Measurements from ENCODE around the gene CAPN2. TPM values are rescaled to one million over a fixed set of nuclear protein-coding genes. Genes with fewer than 3 reads are reported as not detected.

Gene CAPN2
- total RNA-seq, 1 donor from 2014 or later = 271 TPM

GRCh38 chr1:223707256-223708000 lies 4.9 kb upstream of the CAPN2 start:
- Mint-ChIP-seq H3K27ac (ENCODE audit: unreplicated experiment) (peak overlapping the region; percentile 92), H3K27me3 (ENCODE audit: unreplicated experiment) (no peaks in the 10 kb centered on the region), H3K36me3 (ENCODE audit: unreplicated experiment) (no peaks in the 10 kb centered on the region), H3K4me1 (ENCODE audit: unreplicated experiment) (peaks cover 87% of the 10 kb centered on the region), H3K4me3 (ENCODE audit: unreplicated experiment) (peak overlapping the region; percentile 43), H3K9me3 (ENCODE audit: unreplicated experiment) (no peaks in the 10 kb centered on the region)
- DNase-seq (ENCODE audit: extremely low spot score, unreplicated experiment) = no peak
- no peak for TF ChIP-seq CTCF (IDR thresholded peaks at IDR 0.05)

GRCh38 chr1:223708001-223708359 lies 4.4 kb upstream of the CAPN2 start:
- Mint-ChIP-seq H3K36me3 (ENCODE audit: unreplicated experiment) (no peaks in the 10 kb centered on the region), H3K27ac (ENCODE audit: unreplicated experiment) (peak overlapping the region; percentile 92), H3K27me3 (ENCODE audit: unreplicated experiment) (no peaks in the 10 kb centered on the region), H3K4me3 (ENCODE audit: unreplicated experiment) (peak overlapping the region; percentile 43), H3K4me1 (ENCODE audit: unreplicated experiment) (peaks cover 81% of the 10 kb centered on the region), H3K9me3 (ENCODE audit: unreplicated experiment) (no peaks in the 10 kb centered on the region)
- no peak for DNase-seq (ENCODE audit: extremely low spot score, unreplicated experiment)
- TF ChIP-seq CTCF (IDR thresholded peaks at IDR 0.05) = peak; percentile 13

GRCh38 chr1:223708651-223709268 lies 3.6 kb upstream of the CAPN2 start:
- no peak for DNase-seq (ENCODE audit: extremely low spot score, unreplicated experiment)
- Mint-ChIP-seq H3K27me3 (ENCODE audit: unreplicated experiment) (no peaks in the 10 kb centered on the region), H3K4me1 (ENCODE audit: unreplicated experiment) (peaks cover 77% of the 10 kb centered on the region), H3K36me3 (ENCODE audit: unreplicated experiment) (no peaks in the 10 kb centered on the region), H3K9me3 (ENCODE audit: unreplicated experiment) (no peaks in the 10 kb centered on the region), H3K4me3 (ENCODE audit: unreplicated experiment) (no peak overlapping the region), H3K27ac (ENCODE audit: unreplicated experiment) (peak overlapping the region; percentile 92)
- no peak for TF ChIP-seq CTCF (IDR thresholded peaks at IDR 0.05)

- TF ChIP-seq CTCF (IDR thresholded peaks at IDR 0.05) = peak; percentile 64
- Mint-ChIP-seq H3K27ac (ENCODE audit: unreplicated experiment) (peak overlapping the region; percentile 92), H3K4me1 (ENCODE audit: unreplicated experiment) (peaks cover 76% of the 10 kb centered on the region), H3K9me3 (ENCODE audit: unreplicated experiment) (no peaks in the 10 kb centered on the region), H3K36me3 (ENCODE audit: unreplicated experiment) (no peaks in the 10 kb centered on the region), H3K4me3 (ENCODE audit: unreplicated experiment) (no peak overlapping the region), H3K27me3 (ENCODE audit: unreplicated experiment) (no peaks in the 10 kb centered on the region)
- DNase-seq (ENCODE audit: extremely low spot score, unreplicated experiment) = no peak
These were observed 2.7 kb upstream of the CAPN2 start for GRCh38 chr1:223709598-223709997.

All from osteocyte (in vitro differentiated cells).